Kidney epithelial cell (primary cell): ENCODE results near the gene EIPR1. TPM values are rescaled to one million over a fixed set of nuclear protein-coding genes. Genes with fewer than 3 reads are reported as not detected.

Experiments
- DNase-seq: peaks from one replicate; pipeline ENCODE4 v3.0.0-alpha.2; 2010; ENCODE audit warnings: low read depth
- H3K27me3 ChIP-seq: 2 replicates; pipeline ENCODE4 v1.6.0; 2011; ENCODE audit warnings: low read length; ENCODE audit not compliant: control insufficient read depth, insufficient read depth
- H3K36me3 ChIP-seq: 2 replicates; pipeline ENCODE4 v1.5.1; 2011; ENCODE audit warnings: low read length; ENCODE audit not compliant: control insufficient read depth, insufficient read depth
- H3K4me3 ChIP-seq: 2 replicates; pipeline ENCODE4 v1.5.1; 2011; ENCODE audit warnings: low read depth, mild to moderate bottlenecking, control low read depth, low read length
- CTCF ChIP-seq: IDR thresholded peaks from 2 replicates; pipeline ENCODE4 v1.5.1; 2011; ENCODE audit warnings: mild to moderate bottlenecking, moderate library complexity, low read length, control low read depth, inconsistent platforms; ENCODE audit not compliant: insufficient read depth, poor library complexity, severe bottlenecking
- total RNA-seq: library from RNA; depleted of rRNA; stranded (reverse); fragments of >200 nt; gene quantifications from 2 replicates; pipeline ENCODE4 v1.2.3, GENCODE V29; 2015

The EIPR1 gene
- total RNA-seq, 1 donor from 2014 or later = 67.2 TPM

- DNase-seq = no peak
- no peak for TF ChIP-seq CTCF
- Histone ChIP-seq H3K27me3 (no peaks in the 10 kb centered on the region), H3K4me3 (no peak overlapping the region), H3K36me3 (no peaks in the 10 kb centered on the region)
Observed at GRCh38 chr2:3229221-3229620, 148.4 kb downstream of the EIPR1 start.

- no peak for TF ChIP-seq CTCF
- no peak overlapping the region for H3K4me3 ChIP-seq
- H3K36me3 ChIP-seq = no peaks in the 10 kb centered on the region
- DNase-seq = no peak
- H3K27me3 ChIP-seq = no peaks in the 10 kb centered on the region
Observed at GRCh38 chr2:3224681-3225080, 152.9 kb downstream of the EIPR1 start.

DNA sequence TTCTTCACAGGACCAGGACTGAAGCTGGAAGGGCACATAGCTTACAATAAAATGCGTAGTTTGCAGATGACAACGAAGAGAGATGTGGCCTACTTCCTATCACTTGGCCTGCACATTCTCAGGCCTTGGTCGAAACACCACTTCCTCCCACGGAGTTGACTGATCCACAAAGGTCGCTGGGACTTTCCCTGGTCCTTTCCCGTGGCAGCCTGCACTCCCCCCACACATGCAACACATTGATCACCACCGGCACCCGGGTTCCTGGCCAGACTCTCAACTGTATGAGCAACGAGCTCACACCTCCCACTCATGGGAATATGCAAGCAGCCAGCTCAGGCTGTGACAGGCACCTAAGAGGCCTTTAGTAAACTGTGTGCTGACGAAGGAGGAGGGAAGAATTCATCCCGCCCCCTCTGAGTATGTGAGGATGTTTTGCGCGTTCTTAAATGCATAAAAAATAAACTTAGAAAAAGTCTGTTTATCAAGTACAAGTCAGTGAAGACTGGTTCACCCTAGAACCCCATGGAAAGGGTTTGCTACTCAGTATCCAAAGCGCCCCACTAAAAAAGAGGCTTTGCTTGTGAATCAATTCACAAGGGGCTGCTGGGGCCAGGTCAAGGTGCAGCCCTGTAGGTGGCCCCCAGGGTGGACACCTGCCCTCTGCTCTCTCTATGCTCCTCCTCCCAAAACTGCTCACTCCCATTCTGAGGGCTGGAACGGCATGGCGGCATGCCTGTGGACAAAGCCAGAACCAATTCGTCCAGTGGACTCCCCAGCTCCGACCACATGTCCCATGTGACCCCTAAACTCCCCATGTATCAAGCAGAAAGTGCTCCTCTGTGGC, 154.3 kb downstream of the EIPR1 start:
- no peak for TF ChIP-seq CTCF
- no peaks in the 10 kb centered on the region for H3K36me3 ChIP-seq
- DNase-seq = peak; percentile 7
- no peaks in the 10 kb centered on the region for H3K27me3 ChIP-seq
- H3K4me3 ChIP-seq = no peak overlapping the region

DNA sequence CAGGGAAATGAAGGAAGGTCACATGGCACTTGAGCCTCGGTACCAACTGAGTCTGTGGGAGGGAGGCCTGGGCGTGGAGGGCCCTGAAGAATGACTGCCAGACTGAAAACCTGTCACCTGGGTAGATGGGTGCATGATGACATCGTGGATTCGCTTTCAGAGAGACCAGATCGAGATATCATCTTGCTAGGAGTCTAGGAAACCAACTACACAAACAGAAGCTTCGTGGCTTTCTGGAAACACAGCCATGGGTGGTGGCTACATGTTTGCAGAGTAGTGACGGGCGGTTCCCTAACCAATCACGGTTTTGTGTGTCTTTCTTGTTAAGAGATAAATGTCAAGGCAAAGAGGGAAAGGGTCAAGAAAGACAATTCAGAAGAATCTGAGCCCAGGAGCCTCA, 155.0 kb downstream of the EIPR1 start:
- Histone ChIP-seq H3K36me3 (no peaks in the 10 kb centered on the region), H3K4me3 (no peak overlapping the region), H3K27me3 (no peaks in the 10 kb centered on the region)
- DNase-seq = no peak
- TF ChIP-seq CTCF = no peak

DNA sequence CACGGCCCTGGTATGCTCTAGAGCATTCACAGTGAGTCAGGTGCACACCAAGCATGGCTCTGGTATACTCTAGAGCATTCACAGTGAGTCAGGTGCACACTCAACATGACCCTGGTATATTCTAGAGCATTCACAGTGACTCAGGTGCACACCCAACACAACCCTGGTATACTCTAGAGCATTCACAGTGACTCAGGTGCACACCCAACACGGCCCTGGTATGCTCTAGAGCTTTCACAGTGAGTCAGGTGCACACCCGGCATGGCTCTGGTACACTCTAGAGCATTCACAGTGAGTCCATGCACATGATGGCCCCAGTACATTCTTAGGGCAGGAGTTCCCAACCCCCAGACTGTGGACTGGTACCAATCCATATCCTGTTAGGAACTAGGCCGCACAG, 158.1 kb downstream of the EIPR1 start:
- DNase-seq = no peak
- no peak overlapping the region for H3K4me3 ChIP-seq

More for the DNA sequence above, 158.1 kb downstream of the EIPR1 start:
- no peak for TF ChIP-seq CTCF
- Histone ChIP-seq H3K27me3 (no peaks in the 10 kb centered on the region), H3K36me3 (no peaks in the 10 kb centered on the region)
